Measurements from ENCODE around the gene DOCK3. TPM values are rescaled to one million over a fixed set of nuclear protein-coding genes. Genes with fewer than 3 reads are reported as not detected.
A peak's percentile ranks its signal among the peaks of the same experiment; 100 is the strongest.

Gene DOCK3
- total RNA-seq, 1 experiment from 2014 or later: 8.3 TPM

- Histone ChIP-seq H3K4ac (ENCODE audit: low read depth, low read length) (no peak overlapping the region), H3K4me2 (ENCODE audit: insufficient read depth, insufficient read length, low read length) (peak overlapping the region; percentile 20), H3K23me2 (ENCODE audit: insufficient read length, low read depth, low read length, poor library complexity, severe bottlenecking) (no peaks in the 10 kb centered on the region), H2BK5ac (ENCODE audit: insufficient read length, low read length) (no peak overlapping the region), H3K14ac (ENCODE audit: insufficient read depth, low read length) (no peak overlapping the region), H2AFZ (ENCODE audit: low read length) (no peak overlapping the region), H3T11ph (ENCODE audit: low read length) (no peak overlapping the region), H3K4me1 (ENCODE audit: insufficient read depth, low read length) (peaks cover 12% of the 10 kb centered on the region; the same call in 1 of the 2 replicates), H2BK20ac (ENCODE audit: low read depth, low read length, poor library complexity, severe bottlenecking) (no peak overlapping the region), H4K5ac (ENCODE audit: insufficient read length, low read depth, low read length) (no peak overlapping the region), H3K27ac (ENCODE audit: insufficient read length, low read depth, low read length) (peak overlapping the region; percentile 73), H4K91ac (ENCODE audit: insufficient read length, low read depth, low read length) (no peak overlapping the region), H2BK12ac (ENCODE audit: insufficient read length, low read depth, low read length) (no peak overlapping the region), H4K20me1 (ENCODE audit: control insufficient read depth, insufficient read depth, insufficient read length) (no peaks in the 10 kb centered on the region), H2AK5ac (ENCODE audit: insufficient read length, low read length) (no peak overlapping the region), H2BK120ac (ENCODE audit: low read depth, low read length, poor library complexity, severe bottlenecking) (no peak overlapping the region), H2BK15ac (ENCODE audit: low read depth, low read length) (no peak overlapping the region), H3K23ac (ENCODE audit: insufficient read length, low read depth, low read length) (no peak overlapping the region), H3K9me3 (ENCODE audit: control insufficient read depth, low read depth, low read length) (no peaks in the 10 kb centered on the region), H3K79me1 (ENCODE audit: insufficient read depth, low read depth, low read length, poor library complexity, severe bottlenecking) (no peaks in the 10 kb centered on the region), H3K9ac (ENCODE audit: extremely low read depth, insufficient read length, low read length) (no peak overlapping the region), H3K27me3 (ENCODE audit: insufficient read depth, low read length) (no peaks in the 10 kb centered on the region), H3K18ac (ENCODE audit: insufficient read length, low read depth, low read length) (no peak overlapping the region), H3K79me2 (ENCODE audit: insufficient read depth, low read length) (no peaks in the 10 kb centered on the region), H4K8ac (replicated peaks; ENCODE audit: insufficient read length, low read depth, low read length) (no peak overlapping the region), H3K56ac (ENCODE audit: insufficient read length, low read depth, low read length) (no peak overlapping the region)
- Mint-ChIP-seq H3K27me3 (ENCODE audit: low read depth) (no peaks in the 10 kb centered on the region), H3K4me1 (peaks cover 44 to 54% of the 10 kb centered on the region in 2 experiments), H3K9me3 (peaks cover 29 to 30% of the 10 kb centered on the region in 2 experiments), H3K36me3 (ENCODE audit: insufficient read depth in 1 of 3, low read depth in 3 of 3) (peaks cover 18 to 27% (median 24%) of the 10 kb centered on the region in 3 experiments), H3K4me3 (no peak overlapping the region), H3K27ac (peak overlapping the region; percentile 83 to 98 (median 98))
- TF ChIP-seq CTCF (conservative IDR thresholded peaks at IDR 0.05): no peak
- no CpG with 5 or more reads among the region's 2 CpGs for WGBS (ENCODE audit: extremely low coverage, insufficient read length, low lambda C conversion rate)
- DNase-seq: no peak
Observed at GRCh38 chr3:50924638-50925037, 249.9 kb downstream of the DOCK3 start.

Measured in H9 (cell line).